ENCODE results near the gene CFP. TPM values are rescaled to one million over a fixed set of nuclear protein-coding genes. Genes with fewer than 3 reads are reported as not detected.

Gene CFP
- total RNA-seq, 2 donors from 2014 or later: 0.09 to 2.9 TPM

DNA sequence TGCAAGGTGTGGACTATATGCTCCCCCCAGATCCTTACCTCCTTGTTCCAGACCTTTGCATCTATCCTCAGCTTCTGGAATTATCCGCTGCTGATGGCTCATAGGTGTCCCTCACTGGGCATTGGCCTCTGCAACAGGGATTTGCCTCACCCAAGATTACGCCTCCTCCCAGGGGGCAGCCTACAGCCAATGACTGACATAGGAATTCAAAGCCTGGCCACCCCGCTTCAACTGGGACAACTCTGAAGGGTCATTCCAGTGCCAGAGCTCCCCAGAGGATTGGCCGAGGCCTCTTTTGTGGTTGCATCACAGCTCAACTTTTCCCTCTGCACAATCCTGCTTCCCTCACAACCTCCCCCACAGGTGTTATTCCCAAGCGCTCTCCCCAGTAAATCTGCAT is 15.1 kb downstream of the CFP start:
- WGBS: 79% methylated on average over 5 of the region's 5 CpGs
- Histone ChIP-seq H3K4me1 (replicated peaks) (no peaks in the 10 kb centered on the region), H3K27ac (no peak overlapping the region), H3K27me3 (replicated peaks; ENCODE audit: insufficient read depth) (no peaks in the 10 kb centered on the region), H3K4me3 (no peak overlapping the region), H3K9me3 (no peaks in the 10 kb centered on the region), H3K36me3 (no peaks in the 10 kb centered on the region)
- DNase-seq (ENCODE audit: low spot score): no peak
- intact Hi-C loops (cut with DNase I): no loop called here
- TF ChIP-seq POLR2AphosphoS5 (IDR thresholded peaks at IDR 0.05): no peak
- TF ChIP-seq CTCF (IDR thresholded peaks at IDR 0.05): no peak
- no peak for TF ChIP-seq POLR2A (IDR thresholded peaks at IDR 0.05)

DNA sequence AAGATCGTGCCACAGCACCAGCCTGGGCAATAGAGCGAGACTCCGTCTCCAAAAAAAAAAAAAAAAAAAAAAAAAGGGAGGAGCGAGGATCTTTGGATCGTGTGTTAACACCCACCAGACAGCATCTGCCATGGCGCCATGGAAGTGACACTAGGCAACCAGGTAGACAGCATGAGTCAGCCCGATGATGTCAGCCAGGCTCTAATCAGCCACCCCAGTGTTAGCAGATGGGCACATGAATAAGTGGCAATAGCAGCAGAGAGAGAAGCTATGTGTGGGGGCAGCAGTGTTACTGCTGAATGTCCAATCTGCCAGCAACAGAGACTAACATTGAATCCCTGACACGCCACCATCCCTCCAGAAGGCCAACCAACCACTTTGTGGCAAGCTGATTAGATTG is 16.6 kb downstream of the CFP start:
- TF ChIP-seq POLR2A (IDR thresholded peaks at IDR 0.05) (no peak), POLR2AphosphoS5 (IDR thresholded peaks at IDR 0.05) (no peak)
- intact Hi-C loops (cut with DNase I): no loop called here

GRCh38 chrX:47612418-47612817 is 17.3 kb downstream of the CFP start:
- Histone ChIP-seq H3K27ac (no peak overlapping the region), H3K36me3 (no peaks in the 10 kb centered on the region), H3K9me3 (no peaks in the 10 kb centered on the region), H3K4me3 (no peak overlapping the region), H3K4me1 (replicated peaks) (no peaks in the 10 kb centered on the region), H3K27me3 (replicated peaks; ENCODE audit: insufficient read depth) (no peaks in the 10 kb centered on the region)
- intact Hi-C loops (cut with DNase I): no loop called here
- DNase-seq (ENCODE audit: low spot score): no peak
- TF ChIP-seq CTCF (IDR thresholded peaks at IDR 0.05) (no peak), POLR2AphosphoS5 (IDR thresholded peaks at IDR 0.05) (no peak), POLR2A (IDR thresholded peaks at IDR 0.05) (no peak)

More for the DNA sequence above, 16.6 kb downstream of the CFP start:
- 95% methylated on average over 6 of the region's 8 CpGs for WGBS
- Histone ChIP-seq H3K4me3 (no peak overlapping the region), H3K9me3 (no peaks in the 10 kb centered on the region), H3K27me3 (replicated peaks; ENCODE audit: insufficient read depth) (no peaks in the 10 kb centered on the region), H3K36me3 (no peaks in the 10 kb centered on the region), H3K27ac (no peak overlapping the region), H3K4me1 (replicated peaks) (no peaks in the 10 kb centered on the region)
- DNase-seq (ENCODE audit: low spot score): no peak

GRCh38 chrX:47611926-47612325 is 17.8 kb downstream of the CFP start:
- no peaks in the 10 kb centered on the region for H3K27me3 ChIP-seq (replicated peaks; ENCODE audit: insufficient read depth)
- H3K36me3 ChIP-seq: no peaks in the 10 kb centered on the region
- H3K27ac ChIP-seq: no peak overlapping the region
- no peak overlapping the region for H3K4me3 ChIP-seq
- H3K4me1 ChIP-seq (replicated peaks): no peaks in the 10 kb centered on the region
- no peak for DNase-seq (ENCODE audit: low spot score)
- H3K9me3 ChIP-seq: no peaks in the 10 kb centered on the region
- intact Hi-C loops (cut with DNase I): no loop called here
- TF ChIP-seq POLR2AphosphoS5 (IDR thresholded peaks at IDR 0.05): no peak
- TF ChIP-seq POLR2A (IDR thresholded peaks at IDR 0.05): no peak
- no peak for TF ChIP-seq CTCF (IDR thresholded peaks at IDR 0.05)
- WGBS: 83% methylated on average over 2 of the region's 2 CpGs

DNA sequence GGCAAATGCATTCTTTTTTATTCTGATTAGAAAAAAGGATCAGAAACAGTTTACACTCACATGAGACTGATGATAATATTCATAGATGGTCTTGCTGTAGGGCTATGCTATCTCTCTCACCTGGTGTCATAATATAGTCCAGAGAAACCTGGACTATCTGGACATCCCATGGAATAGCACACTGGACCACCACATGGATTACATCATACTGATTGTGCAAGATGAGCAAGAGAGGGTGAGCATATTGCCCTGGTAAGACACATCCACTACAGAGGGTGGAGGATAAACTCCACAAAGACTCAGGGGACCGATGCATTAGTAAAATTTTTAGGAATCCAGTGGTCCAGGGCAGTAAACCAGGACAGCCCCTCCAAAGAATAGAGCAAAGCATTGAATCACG is 18.2 kb downstream of the CFP start:
- Histone ChIP-seq H3K27me3 (replicated peaks; ENCODE audit: insufficient read depth) (no peaks in the 10 kb centered on the region), H3K36me3 (no peaks in the 10 kb centered on the region), H3K4me1 (replicated peaks) (no peaks in the 10 kb centered on the region), H3K4me3 (no peak overlapping the region), H3K9me3 (no peaks in the 10 kb centered on the region), H3K27ac (no peak overlapping the region)
- 91% methylated on average over 2 of the region's 2 CpGs for WGBS
- TF ChIP-seq POLR2A (IDR thresholded peaks at IDR 0.05) (no peak), POLR2AphosphoS5 (IDR thresholded peaks at IDR 0.05) (no peak), CTCF (IDR thresholded peaks at IDR 0.05) (no peak)
- intact Hi-C loops (cut with DNase I): no loop called here
- no peak for DNase-seq (ENCODE audit: low spot score)

All from prostate gland (tissue), 2 donors.